Upper lobe of left lung (tissue), 6 donors: ENCODE results near the gene RGSL1. TPM values are rescaled to one million over a fixed set of nuclear protein-coding genes. Genes with fewer than 3 reads are reported as not detected.

ENCODE experiments used
- ATAC-seq, 2 donors: fragments of 200-7000 bp; cut with Tn5 transposase; one replicate each; pipeline ENCODE4 v1.9.1; 2022; ENCODE audit warnings: mild to moderate bottlenecking in 2 of 2, moderate library complexity in 2 of 2; ENCODE audit not compliant: low FRiP score in 2 of 2
- DNase-seq, 2 donors: peaks; one replicate each; pipeline ENCODE4 v3.0.0-alpha.2; 2019 to 2020
- H3K27ac ChIP-seq, 4 donors: fragments of 200-600 bp; sonication (generic); one replicate each; pipeline ENCODE4 v1.5.1; 2016 to 2019
- H3K27me3 ChIP-seq, 4 donors: fragments of 200-600 bp; sonication (generic); one replicate each; pipeline ENCODE4 v1.5.1; 2017 to 2019
- H3K36me3 ChIP-seq, 4 donors: fragments of 200-600 bp; sonication (generic); one replicate each; pipeline ENCODE4 v1.5.1; 2016 to 2019
- H3K4me1 ChIP-seq, 4 donors: fragments of 200-600 bp; sonication (generic); one replicate each; pipeline ENCODE4 v1.5.1; 2018 to 2019
- H3K4me3 ChIP-seq, 4 donors: fragments of 200-600 bp; sonication (generic); one replicate each; pipeline ENCODE4 v1.5.1; 2017 to 2019; ENCODE audit warnings: mild to moderate bottlenecking in 2 of 4, moderate library complexity in 1 of 4
- H3K9me3 ChIP-seq, 4 donors: fragments of 200-600 bp; sonication (generic); one replicate each; pipeline ENCODE4 v1.5.1; 2018 to 2019
- CTCF ChIP-seq, 6 experiments: fragments of 450-650 bp in 4 of 6; fragments of 200-600 bp in 2 of 6; sonication (generic) in 2 of 6; IDR thresholded peaks; one replicate each; pipeline ENCODE4 v1.5.1; 2016 to 2019; ENCODE audit warnings: antibody characterized with exemption in 6 of 6
- EP300 ChIP-seq, 4 donors: sonication (generic); formaldehyde crosslinking; IDR thresholded peaks; one replicate each; pipeline ENCODE4 v1.5.1; 2017; ENCODE audit warnings: antibody characterized with exemption in 4 of 4, control low read depth in 2 of 4
- POLR2A ChIP-seq, 4 donors: fragments of 450-650 bp; IDR thresholded peaks; one replicate each; pipeline ENCODE4 v1.5.1; 2016 to 2017; ENCODE audit warnings: antibody characterized with exemption in 4 of 4, mild to moderate bottlenecking in 2 of 4
- POLR2AphosphoS5 ChIP-seq, 2 donors: sonication (generic); formaldehyde crosslinking; IDR thresholded peaks; one replicate each; pipeline ENCODE4 v1.5.1; 2017; ENCODE audit warnings: antibody characterized with exemption in 2 of 2
- WGBS, 2 donors: methylation state at CpG; one replicate each; pipeline ENCODE4 v1.1.5; 2017 to 2018; 5-methylcytosine and 5-hydroxymethylcytosine counted together
- total RNA-seq, 6 donors: library from RNA; depleted of rRNA in 4 of 6; stranded (reverse); fragments of >200 nt in 4 of 6; gene quantifications; one replicate each; pipeline versions ENCODE4 v1.1.0 to v1.2.1, GENCODE V29; 2016 to 2021
- donor health status: DM: no; HTN: no; CAD: no; lungs with moderate emphysema.
- donor health status: DM: no; HTN: yes; CAD: no; lungs with severe emphysema.

RGSL1 gene
- total RNA-seq: not detected

GRCh38 chr1:182450087-182450486, at the start of gene RGSL1:
Gene RGSL1, plus strand, starts transcription at chr1:182450146. Its CDS starts 20 bp downstream, at chr1:182450166.
- no peaks in the 10 kb centered on the region for H3K9me3 ChIP-seq
- H3K27ac ChIP-seq: no peak within 1 kb of the TSS
- no peaks in the 10 kb centered on the region for H3K36me3 ChIP-seq
- no peaks in the 10 kb centered on the region for H3K27me3 ChIP-seq
- ATAC-seq (no peak), DNase-seq (no peak)
- no peaks in the 10 kb centered on the region for H3K4me1 ChIP-seq
- TF ChIP-seq POLR2AphosphoS5 (IDR thresholded peaks at IDR 0.05): no peak
- TF ChIP-seq CTCF (IDR thresholded peaks at IDR 0.05): no peak
- TF ChIP-seq EP300 (IDR thresholded peaks at IDR 0.05): no peak
- no peak for TF ChIP-seq POLR2A (IDR thresholded peaks at IDR 0.05)
- no peak within 1 kb of the TSS for H3K4me3 ChIP-seq

GRCh38 chr1:182400567-182400966, 49.4 kb upstream of the RGSL1 start, which contains the start of gene TEDDM1:
Gene TEDDM1, minus strand, starts transcription at chr1:182400667. Its CDS starts 182 bp downstream, at chr1:182400485.
- TF ChIP-seq POLR2AphosphoS5 (IDR thresholded peaks at IDR 0.05): no peak
- TF ChIP-seq POLR2A (IDR thresholded peaks at IDR 0.05): no peak
- TF ChIP-seq EP300 (IDR thresholded peaks at IDR 0.05): no peak
- no peak for TF ChIP-seq CTCF (IDR thresholded peaks at IDR 0.05)
- Histone ChIP-seq H3K36me3 (no peaks in the 10 kb centered on the region), H3K4me1 (peaks cover 15 to 21% (median 18%) of the 10 kb centered on the region in 4 donors), H3K27me3 (no peaks in the 10 kb centered on the region), H3K9me3 (peaks cover 0 to 3% (median 1%) of the 10 kb centered on the region in 4 donors), H3K27ac (no peak within 1 kb of the TSS), H3K4me3 (no peak within 1 kb of the TSS)
- DNase-seq (no peak), ATAC-seq (no peak)
- 92 to 97% methylated on average over 4 of the region's 4 CpGs for WGBS, 2 donors

- H3K9me3 ChIP-seq: peaks cover 0 to 5% (median 2%) of the 10 kb centered on the region in 4 donors
- DNase-seq: no peak
- no peak for ATAC-seq
- no peaks in the 10 kb centered on the region for H3K4me1 ChIP-seq
- no peaks in the 10 kb centered on the region for H3K27me3 ChIP-seq
- no peak overlapping the region for H3K27ac ChIP-seq
- no peak overlapping the region for H3K4me3 ChIP-seq
- H3K36me3 ChIP-seq: no peaks in the 10 kb centered on the region
- TF ChIP-seq POLR2AphosphoS5 (IDR thresholded peaks at IDR 0.05) (no peak), EP300 (IDR thresholded peaks at IDR 0.05) (no peak), CTCF (IDR thresholded peaks at IDR 0.05) (no peak), POLR2A (IDR thresholded peaks at IDR 0.05) (no peak)
- WGBS, 2 donors: 55 to 68% methylated on average over 1 of the region's 1 CpG
Measured at GRCh38 chr1:182404781-182405180, 45.2 kb upstream of the RGSL1 start.

GRCh38 chr1:182405578-182405977, 44.4 kb upstream of the RGSL1 start:
- 89 to 97% methylated on average over 1 of the region's 1 CpG for WGBS, 2 donors
- H3K36me3 ChIP-seq: no peaks in the 10 kb centered on the region
- H3K27ac ChIP-seq: no peak overlapping the region
- H3K27me3 ChIP-seq: no peaks in the 10 kb centered on the region
- H3K9me3 ChIP-seq: peaks cover 0 to 5% (median 2%) of the 10 kb centered on the region in 4 donors
- TF ChIP-seq POLR2A (IDR thresholded peaks at IDR 0.05): no peak
- TF ChIP-seq CTCF (IDR thresholded peaks at IDR 0.05): no peak
- no peak for TF ChIP-seq EP300 (IDR thresholded peaks at IDR 0.05)
- TF ChIP-seq POLR2AphosphoS5 (IDR thresholded peaks at IDR 0.05): no peak
- no peak overlapping the region for H3K4me3 ChIP-seq
- ATAC-seq (no peak), DNase-seq (no peak)
- peaks cover 0 to 5% (median 0%) of the 10 kb centered on the region in 4 donors for H3K4me1 ChIP-seq

GRCh38 chr1:182406012-182406411, 43.9 kb upstream of the RGSL1 start:
- Histone ChIP-seq H3K27me3 (no peaks in the 10 kb centered on the region), H3K36me3 (no peaks in the 10 kb centered on the region), H3K27ac (no peak overlapping the region), H3K4me3 (no peak overlapping the region), H3K9me3 (peaks cover 0 to 5% (median 2%) of the 10 kb centered on the region in 4 donors), H3K4me1 (peaks cover 0 to 6% (median 0%) of the 10 kb centered on the region in 4 donors)
- DNase-seq (no peak), ATAC-seq (no peak)
- 48 to 75% methylated on average over 1 of the region's 1 CpG for WGBS, 2 donors
- TF ChIP-seq CTCF (IDR thresholded peaks at IDR 0.05): no peak
- no peak for TF ChIP-seq EP300 (IDR thresholded peaks at IDR 0.05)
- TF ChIP-seq POLR2AphosphoS5 (IDR thresholded peaks at IDR 0.05): no peak
- TF ChIP-seq POLR2A (IDR thresholded peaks at IDR 0.05): no peak
